ENCODE results near the gene RRBP1. TPM values are rescaled to one million over a fixed set of nuclear protein-coding genes. Genes with fewer than 3 reads are reported as not detected.

Gene RRBP1
- polyA plus RNA-seq, 2 donors = 49.0 to 54.5 TPM

DNA sequence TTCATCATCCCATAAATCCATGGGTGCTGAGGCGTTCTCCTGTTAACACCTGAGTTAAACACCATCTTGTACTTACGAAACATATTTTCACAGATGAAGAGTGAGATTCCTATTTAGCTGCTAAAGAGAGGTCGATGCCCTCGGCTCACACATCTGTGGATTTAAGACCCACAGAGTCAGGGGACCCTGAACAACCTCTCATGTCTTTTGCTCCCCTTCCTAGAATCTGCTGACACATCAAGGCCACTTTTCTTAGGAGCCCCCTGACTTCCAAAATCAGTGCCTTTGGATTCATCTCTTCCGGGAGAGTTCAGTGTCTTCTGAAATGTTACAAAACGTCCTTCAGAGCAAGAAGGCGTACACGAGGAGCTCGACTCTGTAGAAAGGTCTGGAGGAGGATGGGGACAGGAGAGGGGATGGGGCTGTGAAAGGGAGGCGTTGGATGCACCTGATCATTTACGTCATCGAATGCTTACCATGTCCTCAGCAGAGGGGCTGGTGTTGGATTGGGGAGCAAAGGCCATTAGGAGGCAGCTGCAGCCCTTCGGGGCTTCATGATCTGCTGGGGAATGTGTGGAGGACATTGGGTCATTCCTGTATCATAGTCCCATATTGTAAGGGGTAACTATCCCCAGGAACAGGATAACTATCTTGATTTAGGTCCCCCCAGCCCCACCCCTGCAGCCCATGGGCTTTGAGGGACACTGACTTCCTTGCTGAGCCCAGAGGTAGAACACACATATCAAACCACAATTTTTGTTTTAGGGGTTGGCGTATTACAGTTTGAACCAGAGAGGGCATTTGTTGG lies 40.7 kb upstream of the RRBP1 start:
- no peak overlapping the region for H3K4me3 ChIP-seq (ENCODE audit: low read depth in 1 of 2, low read length in 2 of 2)
- H3K4me1 ChIP-seq (ENCODE audit: control insufficient read depth in 2 of 2, insufficient read depth in 2 of 2, low read length in 1 of 2) = no peaks in the 10 kb centered on the region
- H3K9me3 ChIP-seq (ENCODE audit: control insufficient read depth in 2 of 2, insufficient read depth in 1 of 2, low read depth in 1 of 2, low read length in 1 of 2) = no peaks in the 10 kb centered on the region
- 69 to 85% methylated on average over 14 of the region's 14 CpGs for WGBS, 2 donors
- no peak overlapping the region for H3K27ac ChIP-seq (ENCODE audit: low read depth in 2 of 2, low read length in 1 of 2)
- H3K36me3 ChIP-seq (ENCODE audit: control insufficient read depth in 2 of 2, insufficient read depth in 2 of 2, low read length in 1 of 2) = no peaks in the 10 kb centered on the region
- no peaks in the 10 kb centered on the region for H3K27me3 ChIP-seq (ENCODE audit: control insufficient read depth in 1 of 2, insufficient read depth in 2 of 2, low read length in 2 of 2)

- H3K9me3 ChIP-seq (ENCODE audit: control insufficient read depth in 2 of 2, insufficient read depth in 1 of 2, low read depth in 1 of 2, low read length in 1 of 2) = no peaks in the 10 kb centered on the region
- no peaks in the 10 kb centered on the region for H3K4me1 ChIP-seq (ENCODE audit: control insufficient read depth in 2 of 2, insufficient read depth in 2 of 2, low read length in 1 of 2)
- H3K27me3 ChIP-seq (ENCODE audit: control insufficient read depth in 1 of 2, insufficient read depth in 2 of 2, low read length in 2 of 2) = no peaks in the 10 kb centered on the region
- H3K4me3 ChIP-seq (ENCODE audit: low read depth in 1 of 2, low read length in 2 of 2) = no peak overlapping the region
- WGBS, 2 donors = 50 to 65% methylated on average over 6 of the region's 6 CpGs
- no peaks in the 10 kb centered on the region for H3K36me3 ChIP-seq (ENCODE audit: control insufficient read depth in 2 of 2, insufficient read depth in 2 of 2, low read length in 1 of 2)
- no peak overlapping the region for H3K27ac ChIP-seq (ENCODE audit: low read depth in 2 of 2, low read length in 1 of 2)
Measured at GRCh38 chr20:17721802-17722486, 39.9 kb upstream of the RRBP1 start.

GRCh38 chr20:17720755-17721154 lies 38.7 kb upstream of the RRBP1 start:
- no peaks in the 10 kb centered on the region for H3K4me1 ChIP-seq (ENCODE audit: control insufficient read depth in 2 of 2, insufficient read depth in 2 of 2, low read length in 1 of 2)
- no peaks in the 10 kb centered on the region for H3K36me3 ChIP-seq (ENCODE audit: control insufficient read depth in 2 of 2, insufficient read depth in 2 of 2, low read length in 1 of 2)
- no peaks in the 10 kb centered on the region for H3K9me3 ChIP-seq (ENCODE audit: control insufficient read depth in 2 of 2, insufficient read depth in 1 of 2, low read depth in 1 of 2, low read length in 1 of 2)
- no peak overlapping the region for H3K4me3 ChIP-seq (ENCODE audit: low read depth in 1 of 2, low read length in 2 of 2)
- H3K27me3 ChIP-seq (ENCODE audit: control insufficient read depth in 1 of 2, insufficient read depth in 2 of 2, low read length in 2 of 2) = no peaks in the 10 kb centered on the region
- H3K27ac ChIP-seq (ENCODE audit: low read depth in 2 of 2, low read length in 1 of 2) = no peak overlapping the region
- WGBS, 2 donors = 77 to 78% methylated on average over 4 of the region's 4 CpGs

- 63 to 83% methylated on average over 7 of the region's 7 CpGs for WGBS, 2 donors
Measured at GRCh38 chr20:17716331-17716730, 34.3 kb upstream of the RRBP1 start.

GRCh38 chr20:17715075-17715474 lies 33.0 kb upstream of the RRBP1 start:
- no peak overlapping the region for H3K4me3 ChIP-seq (ENCODE audit: low read depth in 1 of 2, low read length in 2 of 2)
- 73 to 80% methylated on average over 5 of the region's 5 CpGs for WGBS, 2 donors
- H3K27ac ChIP-seq (ENCODE audit: low read depth in 2 of 2, low read length in 1 of 2) = no peak overlapping the region
- no peaks in the 10 kb centered on the region for H3K27me3 ChIP-seq (ENCODE audit: control insufficient read depth in 1 of 2, insufficient read depth in 2 of 2, low read length in 2 of 2)
- H3K4me1 ChIP-seq (ENCODE audit: control insufficient read depth in 2 of 2, insufficient read depth in 2 of 2, low read length in 1 of 2) = no peaks in the 10 kb centered on the region
- H3K36me3 ChIP-seq (ENCODE audit: control insufficient read depth in 2 of 2, insufficient read depth in 2 of 2, low read length in 1 of 2) = no peaks in the 10 kb centered on the region
- no peaks in the 10 kb centered on the region for H3K9me3 ChIP-seq (ENCODE audit: control insufficient read depth in 2 of 2, insufficient read depth in 1 of 2, low read depth in 1 of 2, low read length in 1 of 2)

More at GRCh38 chr20:17716331-17716730, 34.3 kb upstream of the RRBP1 start:
- H3K27me3 ChIP-seq (ENCODE audit: control insufficient read depth in 1 of 2, insufficient read depth in 2 of 2, low read length in 2 of 2) = no peaks in the 10 kb centered on the region
- H3K36me3 ChIP-seq (ENCODE audit: control insufficient read depth in 2 of 2, insufficient read depth in 2 of 2, low read length in 1 of 2) = no peaks in the 10 kb centered on the region
- H3K4me1 ChIP-seq (ENCODE audit: control insufficient read depth in 2 of 2, insufficient read depth in 2 of 2, low read length in 1 of 2) = no peaks in the 10 kb centered on the region
- H3K9me3 ChIP-seq (ENCODE audit: control insufficient read depth in 2 of 2, insufficient read depth in 1 of 2, low read depth in 1 of 2, low read length in 1 of 2) = no peaks in the 10 kb centered on the region
- H3K27ac ChIP-seq (ENCODE audit: low read depth in 2 of 2, low read length in 1 of 2) = no peak overlapping the region
- H3K4me3 ChIP-seq (ENCODE audit: low read depth in 1 of 2, low read length in 2 of 2) = no peak overlapping the region

- 67 to 72% methylated on average over 1 of the region's 1 CpG for WGBS, 2 donors
- no peak overlapping the region for H3K27ac ChIP-seq (ENCODE audit: low read depth in 2 of 2, low read length in 1 of 2)
- H3K36me3 ChIP-seq (ENCODE audit: control insufficient read depth in 2 of 2, insufficient read depth in 2 of 2, low read length in 1 of 2) = no peaks in the 10 kb centered on the region
- no peaks in the 10 kb centered on the region for H3K27me3 ChIP-seq (ENCODE audit: control insufficient read depth in 1 of 2, insufficient read depth in 2 of 2, low read length in 2 of 2)
- H3K9me3 ChIP-seq (ENCODE audit: control insufficient read depth in 2 of 2, insufficient read depth in 1 of 2, low read depth in 1 of 2, low read length in 1 of 2) = no peaks in the 10 kb centered on the region
- H3K4me3 ChIP-seq (ENCODE audit: low read depth in 1 of 2, low read length in 2 of 2) = no peak overlapping the region
- no peaks in the 10 kb centered on the region for H3K4me1 ChIP-seq (ENCODE audit: control insufficient read depth in 2 of 2, insufficient read depth in 2 of 2, low read length in 1 of 2)
Measured at GRCh38 chr20:17714597-17714996, 32.6 kb upstream of the RRBP1 start.

GRCh38 chr20:17712708-17713107 lies 30.7 kb upstream of the RRBP1 start:
- H3K27ac ChIP-seq (ENCODE audit: low read depth in 2 of 2, low read length in 1 of 2) = no peak overlapping the region
- 72 to 76% methylated on average over 6 of the region's 6 CpGs for WGBS, 2 donors
- no peak overlapping the region for H3K4me3 ChIP-seq (ENCODE audit: low read depth in 1 of 2, low read length in 2 of 2)
- no peaks in the 10 kb centered on the region for H3K36me3 ChIP-seq (ENCODE audit: control insufficient read depth in 2 of 2, insufficient read depth in 2 of 2, low read length in 1 of 2)
- H3K27me3 ChIP-seq (ENCODE audit: control insufficient read depth in 1 of 2, insufficient read depth in 2 of 2, low read length in 2 of 2) = no peaks in the 10 kb centered on the region
- no peaks in the 10 kb centered on the region for H3K4me1 ChIP-seq (ENCODE audit: control insufficient read depth in 2 of 2, insufficient read depth in 2 of 2, low read length in 1 of 2)
- H3K9me3 ChIP-seq (ENCODE audit: control insufficient read depth in 2 of 2, insufficient read depth in 1 of 2, low read depth in 1 of 2, low read length in 1 of 2) = no peaks in the 10 kb centered on the region

DNA sequence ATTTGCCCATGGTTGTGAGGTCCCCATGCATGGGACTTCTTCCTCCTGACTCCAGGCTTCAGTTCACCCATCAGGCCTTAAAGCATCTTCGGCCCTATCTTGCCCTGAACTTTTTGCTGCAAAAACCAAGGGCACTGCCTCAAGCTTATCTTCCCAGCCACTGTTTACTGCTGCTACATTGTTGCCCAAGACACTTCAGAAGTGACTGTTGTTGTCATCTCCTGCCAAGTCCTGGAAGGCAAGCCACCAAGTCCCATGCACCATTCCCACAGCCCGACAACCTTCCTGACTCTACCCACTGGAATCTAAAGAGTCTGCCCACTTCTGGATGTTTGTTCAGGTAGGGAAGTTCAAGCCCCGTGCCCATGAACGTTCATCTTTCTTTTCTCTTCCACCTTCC lies 30.2 kb upstream of the RRBP1 start:
- H3K36me3 ChIP-seq (ENCODE audit: control insufficient read depth in 2 of 2, insufficient read depth in 2 of 2, low read length in 1 of 2) = no peaks in the 10 kb centered on the region
- H3K4me3 ChIP-seq (ENCODE audit: low read depth in 1 of 2, low read length in 2 of 2) = no peak overlapping the region
- H3K27ac ChIP-seq (ENCODE audit: low read depth in 2 of 2, low read length in 1 of 2) = no peak overlapping the region
- 82 to 93% methylated on average over 4 of the region's 4 CpGs for WGBS, 2 donors
- no peaks in the 10 kb centered on the region for H3K9me3 ChIP-seq (ENCODE audit: control insufficient read depth in 2 of 2, insufficient read depth in 1 of 2, low read depth in 1 of 2, low read length in 1 of 2)
- no peaks in the 10 kb centered on the region for H3K4me1 ChIP-seq (ENCODE audit: control insufficient read depth in 2 of 2, insufficient read depth in 2 of 2, low read length in 1 of 2)
- no peaks in the 10 kb centered on the region for H3K27me3 ChIP-seq (ENCODE audit: control insufficient read depth in 1 of 2, insufficient read depth in 2 of 2, low read length in 2 of 2)

DNA sequence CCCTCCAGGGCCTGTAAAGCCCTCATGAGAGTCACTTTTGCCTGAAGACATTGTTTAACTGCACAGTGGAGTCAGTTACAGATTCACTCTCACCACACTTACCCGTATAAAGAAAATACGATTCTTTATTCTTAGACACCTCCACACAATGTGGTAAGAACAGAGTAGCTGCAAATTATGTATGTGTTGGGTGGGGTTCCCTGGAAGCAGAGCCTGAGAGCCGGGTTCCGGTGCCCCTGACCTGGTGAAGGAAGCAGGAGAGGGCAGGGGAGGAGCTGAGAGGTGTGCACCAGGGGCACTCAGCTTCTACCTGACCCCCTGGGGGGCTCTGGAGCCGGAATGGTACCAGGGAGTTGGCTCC lies 29.2 kb upstream of the RRBP1 start:
- H3K27me3 ChIP-seq (ENCODE audit: control insufficient read depth in 1 of 2, insufficient read depth in 2 of 2, low read length in 2 of 2) = no peaks in the 10 kb centered on the region
- 75 to 90% methylated on average over 5 of the region's 5 CpGs for WGBS, 2 donors
- no peaks in the 10 kb centered on the region for H3K4me1 ChIP-seq (ENCODE audit: control insufficient read depth in 2 of 2, insufficient read depth in 2 of 2, low read length in 1 of 2)
- H3K9me3 ChIP-seq (ENCODE audit: control insufficient read depth in 2 of 2, insufficient read depth in 1 of 2, low read depth in 1 of 2, low read length in 1 of 2) = no peaks in the 10 kb centered on the region
- H3K36me3 ChIP-seq (ENCODE audit: control insufficient read depth in 2 of 2, insufficient read depth in 2 of 2, low read length in 1 of 2) = no peaks in the 10 kb centered on the region
- H3K4me3 ChIP-seq (ENCODE audit: low read depth in 1 of 2, low read length in 2 of 2) = no peak overlapping the region
- H3K27ac ChIP-seq (ENCODE audit: low read depth in 2 of 2, low read length in 1 of 2) = no peak overlapping the region
